ENCODE data around the gene MRM2. TPM values are rescaled to one million over a fixed set of nuclear protein-coding genes. Genes with fewer than 3 reads are reported as not detected.

MRM2 gene
- total RNA-seq, 1 donor from 2014 or later = 18.9 TPM

- Mint-ChIP-seq H3K9me3 (ENCODE audit: unreplicated experiment) (no peaks in the 10 kb centered on the region), H3K4me3 (ENCODE audit: unreplicated experiment) (no peak overlapping the region), H3K36me3 (ENCODE audit: unreplicated experiment) (peaks cover 28% of the 10 kb centered on the region), H3K27me3 (ENCODE audit: unreplicated experiment) (no peaks in the 10 kb centered on the region), H3K4me1 (ENCODE audit: unreplicated experiment) (no peaks in the 10 kb centered on the region), H3K27ac (ENCODE audit: unreplicated experiment) (no peak overlapping the region)
- DNase-seq (ENCODE audit: extremely low spot score, unreplicated experiment) = peak; percentile 78
- no peak for TF ChIP-seq CTCF (IDR thresholded peaks at IDR 0.05)
Observed at GRCh38 chr7:2196381-2197378, 45.3 kb downstream of the MRM2 start.

GRCh38 chr7:2195400-2196246 lies 46.4 kb downstream of the MRM2 start:
- no peak overlapping the region for H3K4me3 Mint-ChIP-seq (ENCODE audit: unreplicated experiment)

GRCh38 chr7:2193575-2194305 lies 48.3 kb downstream of the MRM2 start:
- no peak for DNase-seq (ENCODE audit: extremely low spot score, unreplicated experiment)
- H3K27ac Mint-ChIP-seq (ENCODE audit: unreplicated experiment) = no peak overlapping the region
- H3K27me3 Mint-ChIP-seq (ENCODE audit: unreplicated experiment) = no peaks in the 10 kb centered on the region
- no peak for TF ChIP-seq CTCF (IDR thresholded peaks at IDR 0.05)
- H3K36me3 Mint-ChIP-seq (ENCODE audit: unreplicated experiment) = peaks cover 40% of the 10 kb centered on the region
- peaks cover 7% of the 10 kb centered on the region for H3K9me3 Mint-ChIP-seq (ENCODE audit: unreplicated experiment)
- no peak overlapping the region for H3K4me3 Mint-ChIP-seq (ENCODE audit: unreplicated experiment)
- no peaks in the 10 kb centered on the region for H3K4me1 Mint-ChIP-seq (ENCODE audit: unreplicated experiment)

More at GRCh38 chr7:2195400-2196246, 46.4 kb downstream of the MRM2 start:
- Mint-ChIP-seq H3K9me3 (ENCODE audit: unreplicated experiment) (no peaks in the 10 kb centered on the region), H3K4me1 (ENCODE audit: unreplicated experiment) (no peaks in the 10 kb centered on the region), H3K27me3 (ENCODE audit: unreplicated experiment) (no peaks in the 10 kb centered on the region), H3K36me3 (ENCODE audit: unreplicated experiment) (peaks cover 32% of the 10 kb centered on the region), H3K27ac (ENCODE audit: unreplicated experiment) (no peak overlapping the region)
- no peak for DNase-seq (ENCODE audit: extremely low spot score, unreplicated experiment)
- no peak for TF ChIP-seq CTCF (IDR thresholded peaks at IDR 0.05)

GRCh38 chr7:2192831-2193534 lies 49.0 kb downstream of the MRM2 start:
- peaks cover 15% of the 10 kb centered on the region for H3K9me3 Mint-ChIP-seq (ENCODE audit: unreplicated experiment)
- TF ChIP-seq CTCF (IDR thresholded peaks at IDR 0.05) = no peak

More at GRCh38 chr7:2192831-2193534, 49.0 kb downstream of the MRM2 start:
- Mint-ChIP-seq H3K27ac (ENCODE audit: unreplicated experiment) (no peak overlapping the region), H3K4me3 (ENCODE audit: unreplicated experiment) (no peak overlapping the region), H3K4me1 (ENCODE audit: unreplicated experiment) (no peaks in the 10 kb centered on the region), H3K36me3 (ENCODE audit: unreplicated experiment) (peaks cover 46% of the 10 kb centered on the region), H3K27me3 (ENCODE audit: unreplicated experiment) (no peaks in the 10 kb centered on the region)
- no peak for DNase-seq (ENCODE audit: extremely low spot score, unreplicated experiment)

Data from osteocyte (in vitro differentiated cells).